Posterior cingulate gyrus (tissue), 11 donors: ENCODE results near the gene DCTN2.
"Not testable (repeated sequence)": the region's sequence is repeated elsewhere in the genome, so short reads cannot be mapped to it uniquely, and the experiment has no call there.

ENCODE experiments used
- DNase-seq, 10 donors: peaks; one replicate each; pipeline versions ENCODE4 v3.0.0 to v3.0.0-alpha.2; 2020 to 2021; ENCODE audit warnings: mixed read lengths in 3 of 10
- intact Hi-C: fragments of 100-400 bp; cut with DNase I; formaldehyde crosslinking; loops from one replicate; pipeline ENCODE4 v1.15.1; 2023

DCTN2 gene

GRCh38 chr12:57579011-57579410 is 32.0 kb upstream of the DCTN2 start:
- intact Hi-C loops: no loop called here
- DNase-seq: no peak

GRCh38 chr12:57577981-57578758 is 31.2 kb upstream of the DCTN2 start:
- intact Hi-C loops: no loop called here

GRCh38 chr12:57576613-57577160 is 29.7 kb upstream of the DCTN2 start:
- DNase-seq: no peak
- intact Hi-C loops: no loop called here

More at GRCh38 chr12:57577981-57578758, 31.2 kb upstream of the DCTN2 start:
- DNase-seq: no peak

GRCh38 chr12:57575771-57576612 is 29.0 kb upstream of the DCTN2 start:
- intact Hi-C loops: no loop called here
- no peak for DNase-seq

GRCh38 chr12:57574795-57575194 is 27.8 kb upstream of the DCTN2 start:
- intact Hi-C loops: no loop called here
- no peak for DNase-seq

GRCh38 chr12:57571926-57572762 is 25.2 kb upstream of the DCTN2 start:
- no peak for DNase-seq
- intact Hi-C loops: no loop called here

GRCh38 chr12:57570438-57570837 is 23.4 kb upstream of the DCTN2 start:
- DNase-seq, intact Hi-C loops: not testable (repeated sequence)

GRCh38 chr12:57569858-57570257 is 22.9 kb upstream of the DCTN2 start:
- no peak for DNase-seq
- intact Hi-C loops: no loop called here

- intact Hi-C loops: no loop called here
- DNase-seq: no peak
Observed at GRCh38 chr12:57568838-57569237, 21.8 kb upstream of the DCTN2 start.

- DNase-seq: no peak
- intact Hi-C loops: no loop called here
Observed at GRCh38 chr12:57564178-57564740, 17.3 kb upstream of the DCTN2 start.

- DNase-seq: no peak
- intact Hi-C loops: no loop called here
Observed at GRCh38 chr12:57563358-57563757, 16.4 kb upstream of the DCTN2 start.

GRCh38 chr12:57561117-57561516 is 14.1 kb upstream of the DCTN2 start:
- intact Hi-C loops, DNase-seq: not testable (repeated sequence)

- DNase-seq: no peak
- intact Hi-C loops: no loop called here
Observed at GRCh38 chr12:57560516-57560915, 13.5 kb upstream of the DCTN2 start.

GRCh38 chr12:57558864-57559263 is 11.9 kb upstream of the DCTN2 start:
- DNase-seq: no peak
- intact Hi-C loops: no loop called here

GRCh38 chr12:57554897-57555296 is 7.9 kb upstream of the DCTN2 start:
- intact Hi-C loops: no loop called here

GRCh38 chr12:57554453-57554852 is 7.5 kb upstream of the DCTN2 start:
- DNase-seq: no peak
- intact Hi-C loops: no loop called here

More at GRCh38 chr12:57554897-57555296, 7.9 kb upstream of the DCTN2 start:
- DNase-seq: no peak

GRCh38 chr12:57553343-57554202 is 6.6 kb upstream of the DCTN2 start:
- intact Hi-C loops: no loop called here
- no peak for DNase-seq

- no peak for DNase-seq
- intact Hi-C loops: no loop called here
Observed at GRCh38 chr12:57552835-57553313, 5.9 kb upstream of the DCTN2 start.

GRCh38 chr12:57552306-57552651 is 5.3 kb upstream of the DCTN2 start:
- no peak for DNase-seq
- intact Hi-C loops: no loop called here
